CD4-positive, alpha-beta T cell treated with Interleukin-4 for 4 hours (primary cell): ENCODE data around the gene PI3.
"Not testable (repeated sequence)": the region's sequence is repeated elsewhere in the genome, so short reads cannot be mapped to it uniquely, and the experiment has no call there.

ENCODE experiments used
- DNase-seq: peaks from one replicate; pipeline ENCODE4 v3.0.0-alpha.2; 2020

The PI3 gene, protein sequence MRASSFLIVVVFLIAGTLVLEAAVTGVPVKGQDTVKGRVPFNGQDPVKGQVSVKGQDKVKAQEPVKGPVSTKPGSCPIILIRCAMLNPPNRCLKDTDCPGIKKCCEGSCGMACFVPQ

DNA sequence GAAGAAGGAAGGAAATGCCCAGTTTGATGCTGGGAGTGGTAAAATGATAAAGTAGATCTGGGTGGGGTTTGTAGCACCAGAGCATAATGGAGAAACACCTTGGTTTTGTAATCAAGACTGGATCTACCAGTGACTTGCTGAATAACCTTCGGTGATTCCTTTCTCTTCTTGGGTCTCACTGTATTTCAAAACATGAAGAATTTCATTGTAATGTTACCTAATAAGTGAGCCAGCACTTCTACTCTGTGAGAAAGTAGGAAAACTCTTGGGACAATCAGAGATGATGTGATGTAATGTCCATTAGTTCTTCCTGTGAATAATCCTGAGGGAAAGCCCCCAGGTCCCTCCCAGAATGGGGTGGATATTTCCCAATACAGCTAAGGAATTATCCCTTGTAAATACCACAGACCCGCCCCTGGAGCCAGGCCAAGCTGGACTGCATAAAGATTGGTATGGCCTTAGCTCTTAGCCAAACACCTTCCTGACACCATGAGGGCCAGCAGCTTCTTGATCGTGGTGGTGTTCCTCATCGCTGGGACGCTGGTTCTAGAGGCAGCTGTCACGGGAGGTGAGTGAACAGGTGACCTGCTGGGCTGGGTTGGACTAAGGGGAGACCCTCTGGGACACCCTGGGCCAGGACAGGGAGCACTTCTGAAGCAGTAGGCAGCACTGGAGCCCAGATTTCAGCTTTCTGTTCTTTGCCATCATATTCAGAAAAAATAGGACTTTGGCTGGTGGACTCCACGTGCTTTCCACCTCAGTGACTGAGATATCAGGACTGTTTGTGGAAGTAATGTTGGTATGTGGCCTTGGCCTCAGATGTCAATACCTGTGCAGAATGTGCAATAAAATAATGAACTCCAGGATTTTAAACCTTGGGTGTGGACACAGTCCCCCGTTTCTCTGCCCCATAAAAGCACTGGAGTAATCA lies at the start of gene PI3:
Gene PI3 (plus strand): TSS at position 469 of the 931 bp plus-strand sequence. CDS start 21 bp downstream, at position 490.
- no peak for DNase-seq

GRCh38 chr20:45128099-45128498 lies 46.6 kb upstream of the PI3 start:
- DNase-seq = no peak

DNA sequence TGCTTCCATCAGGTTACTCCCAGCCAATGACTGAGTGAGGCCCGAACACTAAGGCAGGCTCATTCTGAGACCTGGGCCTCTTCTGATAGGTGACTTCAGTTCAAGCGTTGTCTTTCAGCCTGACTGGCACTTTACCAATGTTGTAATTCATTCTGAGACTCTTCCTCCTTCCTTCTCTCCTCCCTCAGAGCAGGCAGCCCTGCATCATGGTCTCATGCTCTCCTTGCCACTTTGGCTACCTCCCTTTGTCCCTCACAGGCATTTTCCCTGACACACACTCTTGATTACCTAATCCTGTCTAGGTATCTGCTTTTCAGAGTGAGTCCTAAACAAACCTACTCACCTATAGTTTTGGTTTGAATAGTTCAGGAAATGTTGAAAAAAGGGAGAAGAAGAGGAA lies 37.8 kb upstream of the PI3 start:
- DNase-seq = no peak

- peak; percentile 10 for DNase-seq
Measured at GRCh38 chr20:45138561-45139300, 36.0 kb upstream of the PI3 start.

DNA sequence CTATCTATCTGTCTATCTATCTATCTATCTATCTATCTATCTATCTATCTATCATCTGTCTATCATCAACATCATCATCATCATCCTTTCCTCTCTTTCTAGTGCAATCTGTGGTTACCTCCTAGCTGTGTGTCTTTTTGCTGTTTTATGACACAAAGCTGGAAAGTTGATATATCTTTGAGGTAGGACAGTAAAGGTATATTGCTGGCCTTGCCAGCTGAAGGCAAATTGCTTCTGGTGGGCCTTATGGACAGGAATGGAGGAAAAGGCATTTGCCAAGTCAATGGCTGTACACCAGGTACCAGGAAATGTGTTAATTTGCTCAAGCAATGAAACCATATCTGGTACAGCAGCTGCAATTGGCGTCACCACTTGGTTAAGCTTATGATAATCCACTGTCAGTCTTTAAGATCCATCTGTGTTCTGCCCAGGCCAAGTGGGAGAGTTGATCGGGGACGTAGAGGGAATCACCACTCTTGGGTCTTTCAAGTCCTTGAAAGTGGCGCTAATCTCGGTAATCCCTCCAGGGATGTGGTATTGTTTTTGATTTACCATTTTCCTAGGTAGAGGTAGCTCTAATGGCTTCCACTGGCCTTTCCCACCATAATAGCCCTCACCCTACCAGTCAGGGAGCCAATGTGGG lies 34.8 kb upstream of the PI3 start:
- DNase-seq = not testable (repeated sequence)

DNA sequence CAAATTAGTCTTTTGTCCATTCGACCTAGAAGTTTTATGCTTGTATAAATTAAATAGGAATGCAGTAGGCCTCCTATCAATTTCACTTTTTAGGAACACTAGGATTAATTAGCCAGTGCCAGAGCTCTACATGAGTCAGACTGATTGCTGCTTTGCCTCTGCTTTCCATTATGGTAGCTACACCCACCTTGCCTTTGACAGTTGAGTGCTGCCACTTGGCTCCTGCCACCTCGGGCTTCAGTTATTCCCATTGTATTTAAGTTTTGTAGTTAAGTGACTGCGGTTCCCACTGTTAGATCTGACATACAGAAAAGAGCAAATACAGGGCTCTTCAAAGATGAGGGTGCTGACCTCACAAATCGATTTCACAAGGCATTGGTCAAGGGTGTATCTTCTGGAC lies 33.9 kb upstream of the PI3 start:
- DNase-seq = no peak

DNA sequence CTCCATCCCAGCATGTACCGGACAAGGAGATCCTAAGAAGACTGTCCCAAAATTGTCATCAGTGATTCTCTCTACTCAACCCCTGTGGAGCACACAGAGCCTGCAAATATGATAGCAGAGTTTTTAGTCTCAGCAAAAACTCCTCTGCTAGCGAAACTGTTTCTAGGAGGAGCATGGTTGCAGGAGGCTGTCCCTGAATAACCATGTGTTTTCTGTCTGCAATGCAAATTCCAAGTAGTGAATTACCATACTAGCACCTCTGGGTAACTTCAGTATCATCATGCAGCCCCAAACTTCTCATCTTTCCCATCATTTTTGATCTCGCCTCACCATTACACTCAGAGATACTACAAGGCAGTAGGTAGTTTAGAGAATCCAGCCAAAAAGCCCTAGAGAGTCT lies 25.6 kb upstream of the PI3 start:
- no peak for DNase-seq

DNA sequence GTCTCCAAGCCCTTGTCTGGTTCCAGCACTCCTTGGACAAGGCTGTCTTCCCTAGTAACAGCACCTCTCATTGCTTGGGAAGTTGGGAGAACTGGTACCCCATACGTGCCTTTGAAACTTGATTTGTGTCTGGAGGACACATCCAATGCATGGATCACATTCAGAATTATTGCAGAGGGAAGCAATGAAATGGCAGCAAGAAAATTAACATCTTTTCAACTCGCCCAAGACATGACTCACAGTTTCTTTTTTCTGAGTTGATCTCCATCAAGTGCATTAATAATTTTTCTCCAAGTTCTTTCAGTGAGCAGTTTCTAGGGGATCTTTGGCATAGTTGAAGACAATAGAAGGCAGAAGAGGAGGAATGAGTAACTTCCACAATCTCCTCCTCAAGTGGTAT lies 22.3 kb upstream of the PI3 start:
- DNase-seq = no peak

DNA sequence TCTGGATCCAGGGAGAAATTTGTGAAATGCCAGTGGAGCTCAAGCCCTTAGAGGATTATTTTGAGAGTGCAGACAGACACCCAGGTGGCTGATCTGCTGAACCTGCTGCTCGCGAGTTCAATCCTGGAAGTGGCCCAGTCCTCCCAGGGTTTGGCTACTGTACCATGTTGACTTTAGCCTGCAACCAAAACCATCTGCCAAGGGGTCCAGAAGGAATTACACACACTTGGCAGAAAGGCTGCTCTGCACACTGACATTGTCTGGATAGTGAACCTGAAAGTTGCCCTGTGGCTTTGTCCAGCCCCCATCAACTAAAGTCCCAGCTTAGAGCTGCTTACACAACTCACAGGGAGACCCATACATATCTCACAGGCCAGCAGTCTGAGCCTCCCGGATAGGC lies 21.6 kb upstream of the PI3 start:
- no peak for DNase-seq

DNA sequence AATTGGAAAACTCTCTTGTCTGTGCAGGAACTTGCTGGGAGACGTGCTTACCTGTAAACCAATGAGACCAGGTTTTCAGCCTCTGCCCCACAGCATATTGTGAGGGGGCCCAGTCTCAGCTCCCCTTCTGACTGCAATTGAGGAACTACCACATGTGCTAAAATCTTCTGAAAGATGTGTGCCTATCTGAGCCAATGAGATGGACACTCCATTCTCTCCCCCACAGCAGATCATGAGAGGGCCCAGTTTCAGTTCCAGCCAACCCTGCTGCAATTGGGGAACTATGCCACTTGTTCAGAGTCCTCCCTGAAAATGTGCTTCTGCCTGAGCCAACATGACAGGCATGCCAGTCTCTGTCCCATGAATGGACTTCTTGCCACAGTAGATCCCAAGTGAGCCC lies 20.9 kb upstream of the PI3 start:
- peak; percentile 6 for DNase-seq

DNA sequence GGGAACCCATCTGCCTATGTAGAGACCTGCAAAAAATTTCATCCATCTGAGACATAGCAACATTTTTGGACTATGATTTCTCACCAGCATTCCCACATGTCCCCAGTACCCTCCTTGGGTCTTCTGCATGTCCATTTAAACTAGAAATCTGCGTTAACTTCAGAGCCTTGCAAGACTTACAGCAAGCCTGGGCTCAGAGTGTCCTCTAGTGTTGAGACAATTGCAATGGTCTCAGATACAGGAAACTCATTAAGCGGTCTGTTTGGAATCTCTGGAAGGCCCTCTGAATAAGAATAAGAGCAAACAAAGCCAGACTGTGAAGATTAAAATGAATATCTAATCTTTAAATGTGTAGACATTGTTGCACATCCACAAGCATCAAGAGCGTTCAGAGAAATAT lies 20.5 kb upstream of the PI3 start:
- DNase-seq = no peak

DNA sequence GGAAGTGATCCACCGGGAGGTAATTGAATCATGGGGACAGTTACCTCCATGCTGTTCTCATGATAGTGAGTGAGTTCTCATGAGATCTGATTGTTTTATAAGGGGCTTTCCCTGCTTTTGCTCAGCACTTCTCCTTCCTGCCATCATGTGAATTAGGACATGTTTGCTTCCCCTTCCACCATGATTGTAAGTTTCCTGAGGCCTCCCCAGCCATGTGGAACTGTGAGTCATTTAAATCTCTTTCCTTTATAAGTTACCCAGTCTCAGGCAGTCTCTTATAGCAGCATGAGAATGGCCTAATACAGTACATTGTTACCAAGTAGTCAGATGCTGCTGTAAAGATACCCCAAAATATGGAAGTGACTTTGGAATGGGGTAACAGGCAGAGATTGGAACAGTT lies 19.9 kb upstream of the PI3 start:
- not testable (repeated sequence) for DNase-seq

DNA sequence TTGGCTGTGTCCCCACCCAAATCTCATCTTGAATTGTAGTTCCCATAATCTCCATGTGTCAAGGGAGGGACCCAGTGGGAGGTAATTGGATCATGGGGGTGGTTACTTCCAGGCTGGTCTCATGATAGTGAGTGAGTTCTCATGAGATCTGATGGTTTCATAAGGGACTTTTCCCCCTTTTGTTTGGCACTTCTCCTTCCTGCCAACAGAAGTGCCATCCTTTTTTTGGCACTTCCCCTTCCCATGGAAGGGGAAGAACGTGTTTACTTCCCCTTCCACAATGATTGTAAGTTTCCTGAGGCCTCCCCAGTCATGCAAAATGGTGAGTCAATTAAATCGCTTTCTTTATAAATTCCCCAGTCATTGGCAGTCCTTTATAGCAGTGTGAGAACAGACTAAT lies 18.0 kb upstream of the PI3 start:
- no peak for DNase-seq

DNA sequence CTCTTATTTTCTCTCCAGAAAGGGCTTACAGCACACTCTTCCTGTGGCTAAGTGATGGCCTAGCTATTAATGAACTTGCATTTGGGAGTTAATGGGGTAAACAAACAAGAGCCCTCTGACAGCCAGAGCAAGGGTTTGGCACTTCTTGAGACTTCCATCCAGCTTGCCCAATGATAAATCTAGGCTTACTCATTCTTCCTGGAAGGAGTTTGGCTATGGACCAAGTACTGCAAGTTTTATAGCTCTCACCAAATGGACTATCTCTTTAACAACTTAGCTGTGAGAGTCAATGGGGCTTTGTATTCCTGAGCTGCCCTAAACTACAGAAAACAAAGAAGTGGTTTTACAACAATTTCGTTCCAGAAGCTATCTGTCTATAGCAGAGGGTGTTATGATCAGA lies 16.7 kb upstream of the PI3 start:
- DNase-seq = no peak

GRCh38 chr20:45163083-45163803 lies 11.5 kb upstream of the PI3 start:
- DNase-seq = no peak

DNA sequence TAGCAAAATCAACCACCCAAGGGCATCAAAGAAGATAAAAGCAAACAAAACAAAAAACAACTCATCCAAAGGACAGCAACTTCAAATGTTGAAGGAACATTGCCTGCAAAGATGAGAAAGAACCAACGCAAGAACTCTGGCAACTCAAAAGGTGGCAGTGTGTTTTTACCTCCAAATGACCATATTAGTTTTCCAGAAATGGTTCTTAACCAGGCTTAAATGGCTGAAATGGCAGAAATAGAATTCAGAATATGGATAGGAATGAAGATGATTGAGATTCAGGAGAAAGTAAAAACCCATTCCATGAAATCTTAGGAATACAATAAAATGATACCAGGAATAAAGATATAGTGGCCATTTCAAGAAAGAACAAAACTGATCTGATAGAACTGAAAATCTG lies 9.8 kb upstream of the PI3 start:
- DNase-seq = no peak

- DNase-seq = no peak
Measured at GRCh38 chr20:45173522-45173921, 1.2 kb upstream of the PI3 start.

DNA sequence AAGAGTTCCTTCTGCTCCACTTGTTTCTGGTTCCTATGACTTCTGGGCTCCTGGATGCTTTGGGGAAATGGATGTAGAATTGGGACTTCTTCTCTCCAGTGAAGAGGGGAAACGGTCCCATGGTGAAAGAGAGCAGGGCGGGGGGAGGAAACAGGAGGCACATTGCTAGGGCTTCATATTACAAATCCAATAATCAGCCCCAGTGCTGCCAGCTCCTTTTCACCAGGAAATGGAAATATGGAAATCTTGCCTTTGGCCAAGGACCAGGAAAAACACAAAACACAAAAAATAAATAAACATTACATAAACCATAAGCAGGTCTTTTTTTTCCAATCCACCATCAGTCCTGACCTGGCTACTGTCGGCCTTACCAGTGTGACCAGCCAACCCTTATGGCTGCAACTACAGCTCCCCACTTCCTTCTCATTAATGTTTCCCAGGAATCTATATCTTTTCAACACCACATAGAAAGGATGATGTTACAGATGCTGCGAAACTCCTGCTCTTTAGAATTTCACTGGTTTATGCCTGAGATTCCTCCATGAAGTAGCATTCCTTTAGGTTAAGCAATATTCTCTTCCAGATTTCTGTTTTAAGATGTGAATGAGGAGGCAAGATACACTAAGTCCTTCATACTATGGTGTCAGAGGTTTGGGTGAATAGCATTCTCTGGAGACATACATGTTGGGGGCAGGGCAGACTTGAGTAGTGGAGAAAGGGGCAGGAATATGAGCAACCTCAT lies 2.0 kb downstream of the PI3 start:
- DNase-seq = no peak

DNA sequence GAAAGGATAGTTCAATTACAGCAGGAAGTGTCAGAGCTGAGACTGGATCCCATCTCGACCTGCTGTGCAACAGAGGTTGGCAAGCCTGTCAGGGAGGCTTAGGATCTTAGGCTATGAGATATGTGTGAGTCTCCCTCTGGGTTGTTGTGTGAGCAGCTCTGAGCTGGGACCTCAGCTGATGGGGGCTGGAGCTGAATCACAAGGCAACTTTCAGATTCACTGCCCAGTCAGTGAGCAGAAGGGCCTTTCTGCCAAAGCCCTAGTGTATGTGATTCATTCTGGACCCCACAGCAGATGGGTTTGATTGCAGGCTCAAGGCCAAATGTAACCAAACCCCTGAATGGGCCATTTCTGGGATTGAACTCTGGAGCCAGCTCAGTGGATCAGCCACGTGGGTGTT lies 4.5 kb downstream of the PI3 start:
- no peak for DNase-seq

GRCh38 chr20:45181639-45182038 lies 6.9 kb downstream of the PI3 start:
- no peak for DNase-seq

DNA sequence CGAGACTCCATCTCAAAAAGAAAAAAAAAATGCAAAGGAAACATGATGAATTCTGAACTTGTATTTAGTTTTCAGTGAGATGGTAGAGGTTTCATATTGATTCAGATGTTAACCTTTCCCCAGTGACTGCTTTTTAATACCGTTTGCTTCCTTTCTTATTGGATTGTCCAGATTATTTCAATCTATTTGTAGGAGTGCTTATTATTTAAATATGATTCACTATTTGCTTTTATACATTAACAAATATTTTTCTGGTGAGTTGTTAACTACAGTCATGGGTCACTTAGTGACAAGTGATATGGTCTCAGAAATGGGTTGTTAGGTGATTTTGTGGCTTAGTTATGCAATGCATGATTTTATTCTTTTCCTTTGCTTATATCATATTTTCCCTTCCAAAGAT lies 8.4 kb downstream of the PI3 start:
- no peak for DNase-seq

DNA sequence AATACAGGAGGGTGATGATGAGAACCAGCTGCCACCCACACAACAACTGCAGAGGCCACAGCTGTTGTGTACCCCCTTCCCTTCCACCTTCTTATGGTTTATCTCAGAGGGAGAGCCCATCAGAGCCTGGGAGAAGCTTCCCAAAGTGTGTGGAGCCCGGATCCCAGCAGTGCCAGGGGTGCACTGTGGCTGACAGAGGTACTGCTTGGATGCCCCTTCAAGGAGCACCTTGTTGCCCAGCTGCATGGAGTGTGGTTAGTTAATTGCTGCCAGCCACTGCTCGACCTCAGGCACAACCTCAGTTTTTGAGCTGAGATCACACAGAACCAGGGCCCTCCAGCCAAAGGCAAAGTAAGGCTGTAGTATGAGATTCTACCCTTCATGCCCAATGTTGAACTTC lies 13.0 kb downstream of the PI3 start:
- DNase-seq = no peak
